Naive thymus-derived CD4-positive, alpha-beta T cell (primary cell): ENCODE measurements around the gene MKX. TPM values are rescaled to one million over a fixed set of nuclear protein-coding genes. Genes with fewer than 3 reads are reported as not detected.

Source experiments
- ATAC-seq: fragments of 150-1000 bp; cut with Tn5 transposase; 2 replicates; pipeline ENCODE4 v1.10.0; 2021; ENCODE audit warnings: mild to moderate bottlenecking, moderate library complexity
- CTCF ChIA-PET: fragments of 350-600 bp; sonication (Branson Sonifier 250); formaldehyde crosslinking; loops from one replicate; lab custom pipeline; 2021; ENCODE audit warnings: antibody characterized with exemption; lab: Charles Lee
- POLR2A ChIA-PET: fragments of 350-600 bp; sonication (Branson Sonifier 250); formaldehyde crosslinking; loops from one replicate; lab custom pipeline; 2021; ENCODE audit warnings: antibody characterized with exemption, inconsistent platforms; lab: Charles Lee
- DNase-seq, 9 donors: peaks; one replicate each; pipeline versions ENCODE4 v3.0.0 to v3.0.0-alpha.2; 2020 to 2022; ENCODE audit warnings: mixed read lengths in 1 of 9
- H3K27ac ChIP-seq: one replicate; pipeline ENCODE4 v1.7.0; 2013; ENCODE audit warnings: mild to moderate bottlenecking, low read depth, low read length, moderate library complexity
- H3K27me3 ChIP-seq, 2 donors: one replicate each; pipeline ENCODE4 v1.7.0; 2013; ENCODE audit warnings: low read length in 2 of 2, mild to moderate bottlenecking in 2 of 2, moderate library complexity in 2 of 2; ENCODE audit not compliant: control insufficient read depth in 2 of 2, insufficient read depth in 2 of 2
- H3K36me3 ChIP-seq, 3 experiments: 1 replicate in 2 of 3; 2 replicates in 1 of 3; pipeline ENCODE4 v1.7.0; 2013; ENCODE audit warnings: low read length in 3 of 3, mild to moderate bottlenecking in 3 of 3, moderate library complexity in 1 of 3; ENCODE audit not compliant: insufficient read depth in 3 of 3, control insufficient read depth in 2 of 3
- H3K4me1 ChIP-seq, 2 donors: one replicate each; pipeline ENCODE4 v1.7.0; 2013; ENCODE audit warnings: low read length in 2 of 2, mild to moderate bottlenecking in 2 of 2, moderate library complexity in 1 of 2; ENCODE audit not compliant: control insufficient read depth in 2 of 2, insufficient read depth in 2 of 2
- H3K4me3 ChIP-seq: 2 replicates; pipeline ENCODE4 v1.7.0; 2013; ENCODE audit warnings: mild to moderate bottlenecking, low read length
- H3K9me3 ChIP-seq, 3 experiments: 1 replicate in 2 of 3; 2 replicates in 1 of 3; pipeline ENCODE4 v1.7.0; 2013; ENCODE audit warnings: low read length in 3 of 3; ENCODE audit not compliant: control insufficient read depth in 2 of 3
- H3K27ac Mint-ChIP-seq, 9 donors: one replicate each; pipeline ENCODE4 v1.8.0; 2020 to 2022; ENCODE audit warnings: mixed read lengths in 9 of 9, mild to moderate bottlenecking in 8 of 9, moderate library complexity in 5 of 9, inconsistent platforms in 2 of 9
- H3K27me3 Mint-ChIP-seq, 5 donors: one replicate each; pipeline ENCODE4 v1.8.0; 2021 to 2022; ENCODE audit warnings: mixed read lengths in 5 of 5, mild to moderate bottlenecking in 1 of 5
- H3K36me3 Mint-ChIP-seq, 5 donors: one replicate each; pipeline ENCODE4 v1.8.0; 2020 to 2022; ENCODE audit warnings: mixed read lengths in 5 of 5, mild to moderate bottlenecking in 3 of 5, inconsistent platforms in 1 of 5
- H3K4me1 Mint-ChIP-seq, 7 donors: one replicate each; pipeline ENCODE4 v1.8.0; 2020 to 2022; ENCODE audit warnings: mixed read lengths in 7 of 7, mild to moderate bottlenecking in 3 of 7, inconsistent platforms in 1 of 7
- H3K4me3 Mint-ChIP-seq, 10 donors: one replicate each; pipeline ENCODE4 v1.8.0; 2020 to 2022; ENCODE audit warnings: mild to moderate bottlenecking in 10 of 10, mixed read lengths in 10 of 10, moderate library complexity in 6 of 10, inconsistent platforms in 2 of 10
- H3K9me3 Mint-ChIP-seq, 11 donors: one replicate each; pipeline ENCODE4 v1.8.0; 2020 to 2022; ENCODE audit warnings: mixed read lengths in 11 of 11, mild to moderate bottlenecking in 4 of 11, inconsistent platforms in 1 of 11, moderate library complexity in 1 of 11
- intact Hi-C, 2 donors: fragments of 100-400 bp; cut with micrococcal nuclease; formaldehyde crosslinking; loops; one replicate each; pipeline ENCODE4 v1.15.1; 2023
- polyA plus RNA-seq, 2 donors: library from polyadenylated mRNA; unstranded; fragments of 300-500 nt; fragmentation: Illumina TruSeq; gene quantifications; one replicate each; pipeline ENCODE4 v1.2.3, GENCODE V29; 2021
- total RNA-seq, 6 experiments: library from RNA in 5 of 6; stranded (reverse) in 5 of 6; gene quantifications; 1 replicate in 5 of 6; 2 replicates in 1 of 6; pipeline ENCODE4 v1.2.3 and lab custom pipeline; 2021 to 2026

The MKX gene
- total RNA-seq = not detected
- not detected for polyA plus RNA-seq
- total RNA-seq (lab: John Stamatoyannopoulos, UW) = not detected

- H3K27me3 Mint-ChIP-seq = peaks cover 50 to 82% (median 68%) of the 10 kb centered on the region in 5 donors
- intact Hi-C loops = loop anchor here (2.0 to 10.0 kb wide), 4 partner anchors 241 to 1531 kb away; partner anchors contain the start of genes BAMBI (in 1 of the 2), GAD2 (in 1 of the 2) and RAB18 (in 1 of the 2)
- ChIA-PET POLR2A (no interaction called here), CTCF (no interaction called here)
- peak within 1 kb of the TSS; percentile 77 to 96 (median 88) for H3K4me3 Mint-ChIP-seq
- Histone ChIP-seq H3K9me3 (no peaks in the 10 kb centered on the region), H3K27ac (no peak within 1 kb of the TSS), H3K27me3 (peaks cover 13 to 45% of the 10 kb centered on the region in 2 donors), H3K4me1 (peaks cover 27 to 42% of the 10 kb centered on the region in 2 donors), H3K4me3 (peak within 1 kb of the TSS; percentile 39), H3K36me3 (no peaks in the 10 kb centered on the region)
- DNase-seq (peak in 8 of 9 donors; percentile 16 to 53 (median 44)), ATAC-seq (peak; percentile 20)
- peaks cover 0 to 5% (median 0%) of the 10 kb centered on the region in 5 donors for H3K36me3 Mint-ChIP-seq
- H3K27ac Mint-ChIP-seq = peak within 1 kb of the TSS in 5 of 9 donors; percentile 37 to 83 (median 58)
- H3K4me1 Mint-ChIP-seq = peaks cover 23 to 43% (median 29%) of the 10 kb centered on the region in 7 donors
- peaks cover 0 to 3% (median 0%) of the 10 kb centered on the region in 11 donors for H3K9me3 Mint-ChIP-seq
Measured at GRCh38 chr10:27745732-27746396, at the start of gene MKX. Gene MKX (minus strand): TSS chr10:27745819. CDS start chr10:27743415, 2,404 bp downstream.

GRCh38 chr10:27794157-27794556 lies 48.5 kb upstream of the MKX start:
- H3K36me3 ChIP-seq = no peaks in the 10 kb centered on the region
- H3K27me3 ChIP-seq = no peaks in the 10 kb centered on the region
- Mint-ChIP-seq H3K9me3 (peaks cover 0 to 2% (median 0%) of the 10 kb centered on the region in 11 donors), H3K36me3 (no peaks in the 10 kb centered on the region), H3K27me3 (peaks cover 16 to 27% (median 25%) of the 10 kb centered on the region in 5 donors), H3K27ac (no peak overlapping the region), H3K4me3 (no peak overlapping the region), H3K4me1 (no peaks in the 10 kb centered on the region)
- POLR2A ChIA-PET = no interaction called here
- H3K9me3 ChIP-seq = no peaks in the 10 kb centered on the region
- H3K27ac ChIP-seq = no peak overlapping the region
- ATAC-seq (no peak), DNase-seq (no peak)
- no peak overlapping the region for H3K4me3 ChIP-seq
- intact Hi-C loops = no loop called here
- no peaks in the 10 kb centered on the region for H3K4me1 ChIP-seq
- CTCF ChIA-PET = no interaction called here

- H3K4me1 ChIP-seq = no peaks in the 10 kb centered on the region
- peaks cover 0 to 2% (median 0%) of the 10 kb centered on the region in 11 donors for H3K9me3 Mint-ChIP-seq
- no peak overlapping the region for H3K27ac Mint-ChIP-seq
- H3K27me3 Mint-ChIP-seq = peaks cover 10 to 32% (median 27%) of the 10 kb centered on the region in 5 donors
- H3K36me3 ChIP-seq = no peaks in the 10 kb centered on the region
- H3K4me3 ChIP-seq = no peak overlapping the region
- no peaks in the 10 kb centered on the region for H3K9me3 ChIP-seq
- POLR2A ChIA-PET = interaction anchor here (0.7 kb wide), 1 partner anchor 55 kb away, joined by 3 read pairs; no protein-coding TSS in a partner anchor
- intact Hi-C loops = no loop called here
- no peak overlapping the region for H3K4me3 Mint-ChIP-seq
- no peak for DNase-seq
- CTCF ChIA-PET = interaction anchor here (0.5 kb wide), 1 partner anchor 64 kb away, joined by 3 read pairs; no protein-coding TSS in a partner anchor
- H3K36me3 Mint-ChIP-seq = no peaks in the 10 kb centered on the region
- no peaks in the 10 kb centered on the region for H3K4me1 Mint-ChIP-seq
- H3K27ac ChIP-seq = no peak overlapping the region
- ATAC-seq = no peak
- H3K27me3 ChIP-seq = no peaks in the 10 kb centered on the region
Measured at GRCh38 chr10:27792216-27792615, 46.6 kb upstream of the MKX start.

- H3K27me3 Mint-ChIP-seq = peaks cover 5 to 24% (median 15%) of the 10 kb centered on the region in 5 donors
- H3K27ac ChIP-seq = no peak overlapping the region
- no peak overlapping the region for H3K27ac Mint-ChIP-seq
- H3K9me3 Mint-ChIP-seq = peaks cover 0 to 10% (median 3%) of the 10 kb centered on the region in 11 donors
- no peak overlapping the region for H3K4me3 ChIP-seq
- no peak for ATAC-seq
- H3K4me1 ChIP-seq = no peaks in the 10 kb centered on the region
- no peak for DNase-seq
- no peaks in the 10 kb centered on the region for H3K4me1 Mint-ChIP-seq
- POLR2A ChIA-PET = no interaction called here
- peaks cover 0 to 6% (median 0%) of the 10 kb centered on the region in 3 experiments for H3K9me3 ChIP-seq
- H3K36me3 Mint-ChIP-seq = no peaks in the 10 kb centered on the region
- no peaks in the 10 kb centered on the region for H3K27me3 ChIP-seq
- H3K36me3 ChIP-seq = no peaks in the 10 kb centered on the region
- no peak overlapping the region for H3K4me3 Mint-ChIP-seq
- CTCF ChIA-PET = interaction anchor here (0.6 to 1.6 kb wide), 3 partner anchors 408 to 596 kb away, joined by 3 to 6 read pairs (median 4); no protein-coding TSS in a partner anchor
- intact Hi-C loops = no loop called here
Measured at GRCh38 chr10:27784272-27784671, 38.7 kb upstream of the MKX start.

GRCh38 chr10:27783660-27784059 lies 38.0 kb upstream of the MKX start:
- H3K9me3 Mint-ChIP-seq = peaks cover 0 to 10% (median 3%) of the 10 kb centered on the region in 11 donors
- Histone ChIP-seq H3K36me3 (no peaks in the 10 kb centered on the region), H3K27ac (no peak overlapping the region), H3K27me3 (no peaks in the 10 kb centered on the region), H3K4me3 (no peak overlapping the region), H3K9me3 (peaks cover 0 to 6% (median 0%) of the 10 kb centered on the region in 3 experiments), H3K4me1 (no peaks in the 10 kb centered on the region)
- POLR2A ChIA-PET = no interaction called here
- ATAC-seq (peak; percentile 77), DNase-seq (peak in 6 of 9 donors; percentile 8 to 39 (median 20))
- H3K4me1 Mint-ChIP-seq = no peaks in the 10 kb centered on the region
- H3K27ac Mint-ChIP-seq = no peak overlapping the region
- no peaks in the 10 kb centered on the region for H3K36me3 Mint-ChIP-seq
- intact Hi-C loops = loop anchor here in 1 of 2 donors (1.0 kb wide), 3 partner anchors 396 to 611 kb away; no protein-coding TSS in a partner anchor
- CTCF ChIA-PET = interaction anchor here (0.6 to 1.6 kb wide), 3 partner anchors 409 to 597 kb away, joined by 3 to 6 read pairs (median 4); no protein-coding TSS in a partner anchor
- H3K27me3 Mint-ChIP-seq = peaks cover 4 to 26% (median 15%) of the 10 kb centered on the region in 5 donors
- no peak overlapping the region for H3K4me3 Mint-ChIP-seq

- no peak overlapping the region for H3K4me3 ChIP-seq
- no peak for DNase-seq
- H3K9me3 ChIP-seq = peaks cover 0 to 6% (median 0%) of the 10 kb centered on the region in 3 experiments
- Mint-ChIP-seq H3K27ac (no peak overlapping the region), H3K4me1 (no peaks in the 10 kb centered on the region), H3K4me3 (no peak overlapping the region), H3K36me3 (no peaks in the 10 kb centered on the region), H3K9me3 (peaks cover 0 to 10% (median 3%) of the 10 kb centered on the region in 11 donors), H3K27me3 (peaks cover 12 to 55% (median 30%) of the 10 kb centered on the region in 5 donors)
- H3K27me3 ChIP-seq = no peaks in the 10 kb centered on the region
- H3K27ac ChIP-seq = no peak overlapping the region
- ATAC-seq = no peak
- POLR2A ChIA-PET = no interaction called here
- CTCF ChIA-PET = no interaction called here
- intact Hi-C loops = no loop called here
- no peaks in the 10 kb centered on the region for H3K36me3 ChIP-seq
- H3K4me1 ChIP-seq = no peaks in the 10 kb centered on the region
Measured at GRCh38 chr10:27779462-27780015, 33.9 kb upstream of the MKX start.
